Right lobe of liver (tissue), 4 donors: ENCODE data around the gene MDN1.

Source experiments
- CTCF ChIP-seq, 4 donors: fragments of 200-600 bp in 3 of 4; fragments of 450-650 bp in 1 of 4; IDR thresholded peaks; one replicate each; pipeline versions ENCODE4 v1.5.1 to v1.8.0; 2016 to 2022; ENCODE audit warnings: antibody characterized with exemption in 4 of 4, mild to moderate bottlenecking in 2 of 4
- POLR2A ChIP-seq: fragments of 450-650 bp; IDR thresholded peaks from one replicate; pipeline ENCODE4 v1.6.1; 2017; ENCODE audit warnings: antibody characterized with exemption, mild to moderate bottlenecking
- donor health status: DM: no; HTN: no; CAD: no.
- donor health status: DM: no; HTN: no; CAD: no.
- donor health status: DM: no; HTN: yes; CAD: no.

- TF ChIP-seq CTCF (IDR thresholded peaks at IDR 0.05) (no peak), POLR2A (no peak)
Measured at GRCh38 chr6:89842228-89842627, 22.6 kb upstream of the MDN1 start.
